Neuronal stem cell (in vitro differentiated cells): ENCODE measurements around the gene ARHGEF37.

ENCODE experiments used
- DNase-seq: peaks from one replicate; pipeline ENCODE4 v3.0.0-alpha.2; 2013; ENCODE audit warnings: low spot score
- H2AFZ ChIP-seq: one replicate; pipeline ENCODE4 v1.6.1; 2013; ENCODE audit warnings: mild to moderate bottlenecking, low read length, inconsistent platforms
- H2AK5ac ChIP-seq: 2 replicates; pipeline ENCODE4 v1.6.1; 2013; ENCODE audit warnings: low read depth, mild to moderate bottlenecking, inconsistent platforms, low read length, moderate library complexity, mixed read lengths
- H2BK120ac ChIP-seq: 2 replicates; pipeline ENCODE4 v1.6.1; 2013; ENCODE audit warnings: low read depth, mild to moderate bottlenecking, inconsistent platforms, low read length, moderate library complexity, mixed read lengths
- H2BK12ac ChIP-seq: one replicate; pipeline ENCODE4 v1.6.1; 2013; ENCODE audit warnings: low read length, inconsistent platforms
- H2BK15ac ChIP-seq: 2 replicates; pipeline ENCODE4 v1.6.1; 2013; ENCODE audit warnings: mild to moderate bottlenecking, low read length, inconsistent platforms, mixed read lengths
- H2BK5ac ChIP-seq: one replicate; pipeline ENCODE4 v1.6.1; 2013; ENCODE audit warnings: inconsistent platforms, mild to moderate bottlenecking, low read length, moderate library complexity
- H3K14ac ChIP-seq: one replicate; pipeline ENCODE4 v1.6.1; 2013; ENCODE audit warnings: low read length, inconsistent platforms
- H3K18ac ChIP-seq: 2 replicates; pipeline ENCODE4 v1.6.1; 2013; ENCODE audit warnings: low read length, inconsistent platforms
- H3K23ac ChIP-seq: 2 replicates; pipeline ENCODE4 v1.6.1; 2013; ENCODE audit warnings: low read depth, mild to moderate bottlenecking, mixed read lengths, low read length, inconsistent platforms; ENCODE audit not compliant: poor library complexity
- H3K27ac ChIP-seq: replicated peaks from 3 replicates; pipeline ENCODE4 v1.5.1; 2013; ENCODE audit warnings: low read length, inconsistent platforms
- H3K27me3 ChIP-seq, 3 experiments: 2 replicates each; pipeline ENCODE4 v1.6.1; 2013; ENCODE audit warnings: low read length in 3 of 3, mild to moderate bottlenecking in 2 of 3, inconsistent platforms in 1 of 3, low read depth in 1 of 3, mixed read lengths in 1 of 3, moderate library complexity in 1 of 3; ENCODE audit not compliant: control insufficient read depth in 3 of 3, insufficient read depth in 3 of 3
- H3K36me3 ChIP-seq, 2 donors: replicated peaks in 1 of 2; 2 replicates each; pipeline ENCODE4 v1.6.1; 2013; ENCODE audit warnings: low read length in 2 of 2; ENCODE audit not compliant: control insufficient read depth in 2 of 2, insufficient read depth in 2 of 2
- H3K4ac ChIP-seq: 2 replicates; pipeline ENCODE4 v1.6.1; 2013; ENCODE audit warnings: inconsistent platforms, mild to moderate bottlenecking, low read length, moderate library complexity
- H3K4me1 ChIP-seq, 2 donors: 1 replicate in 1 of 2; 2 replicates in 1 of 2; pipeline ENCODE4 v1.6.1; 2013; ENCODE audit warnings: low read length in 2 of 2, low read depth in 1 of 2; ENCODE audit not compliant: control insufficient read depth in 2 of 2, insufficient read depth in 1 of 2
- H3K4me2 ChIP-seq: one replicate; pipeline ENCODE4 v1.6.1; 2013; ENCODE audit warnings: mild to moderate bottlenecking, low read length, inconsistent platforms; ENCODE audit not compliant: insufficient read depth, poor library complexity, severe bottlenecking
- H3K4me3 ChIP-seq, 2 donors: 2 replicates each; pipeline ENCODE4 v1.5.1; 2013; ENCODE audit warnings: low read length in 2 of 2, mild to moderate bottlenecking in 2 of 2, inconsistent platforms in 1 of 2, moderate library complexity in 1 of 2
- H3K79me1 ChIP-seq: one replicate; pipeline ENCODE4 v1.6.1; 2013; ENCODE audit warnings: low read depth, mild to moderate bottlenecking, inconsistent platforms, low read length, moderate library complexity
- H3K9ac ChIP-seq: one replicate; pipeline ENCODE4 v1.6.1; 2013; ENCODE audit warnings: mild to moderate bottlenecking, low read depth, low read length, inconsistent platforms; ENCODE audit not compliant: poor library complexity
- H3K9me3 ChIP-seq, 2 donors: replicated peaks in 1 of 2; 2 replicates each; pipeline versions ENCODE3 to v1.6.1; 2013; ENCODE audit warnings: low read length in 2 of 2, mild to moderate bottlenecking in 2 of 2, inconsistent platforms in 1 of 2, low read depth in 1 of 2, mixed read lengths in 1 of 2, moderate library complexity in 1 of 2; ENCODE audit not compliant: control insufficient read depth in 2 of 2, insufficient read depth in 1 of 2
- H4K8ac ChIP-seq: one replicate; pipeline ENCODE4 v1.6.1; 2013; ENCODE audit warnings: low read depth, mild to moderate bottlenecking, inconsistent platforms, low read length, moderate library complexity
- H4K91ac ChIP-seq: one replicate; pipeline ENCODE4 v1.6.1; 2013; ENCODE audit warnings: low read length, low read depth, mild to moderate bottlenecking, inconsistent platforms; ENCODE audit not compliant: poor library complexity
- WGBS, 2 donors: extraction: QIAGEN DNeasy Blood & Tissue Kit; methylation state at CpG; one replicate each; pipeline ENCODE4 v1.1.7; 2013; ENCODE audit warnings: missing lambda C conversion rate in 2 of 2, mixed read lengths in 1 of 2; ENCODE audit not compliant: insufficient read length in 2 of 2, insufficient replicate concordance in 1 of 2; ENCODE audit errors: extremely low coverage in 2 of 2; 5-methylcytosine and 5-hydroxymethylcytosine counted together

ARHGEF37 gene

DNA sequence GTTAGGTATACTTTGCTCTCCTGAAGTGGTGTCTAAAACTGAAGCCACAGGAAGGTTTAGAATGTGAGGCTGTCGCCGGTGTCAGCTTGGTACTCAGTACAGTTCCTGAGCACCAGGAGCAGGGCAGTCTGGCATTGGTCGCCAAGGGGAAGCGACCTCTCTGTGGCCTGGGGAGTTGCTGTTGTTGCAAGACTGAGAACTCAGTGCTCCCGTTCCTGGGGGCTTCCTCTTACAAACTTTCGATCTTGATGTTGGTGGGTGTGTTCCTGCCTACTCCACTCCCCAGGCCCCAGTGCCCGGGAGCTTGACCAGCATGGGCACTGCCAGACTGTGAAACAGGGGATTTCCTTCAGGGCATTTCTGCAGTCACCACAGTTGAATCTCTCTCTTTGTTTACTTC, 96.4 kb downstream of the ARHGEF37 start:
- Histone ChIP-seq H3K23ac (no peak overlapping the region), H3K9me3 (no peaks in the 10 kb centered on the region), H3K18ac (no peak overlapping the region), H3K4me2 (no peak overlapping the region), H4K8ac (no peak overlapping the region), H2BK120ac (no peak overlapping the region), H3K27ac (no peak overlapping the region), H3K9ac (no peak overlapping the region), H2BK15ac (no peak overlapping the region), H3K79me1 (no peaks in the 10 kb centered on the region), H2AK5ac (no peak overlapping the region), H4K91ac (no peak overlapping the region), H3K36me3 (no peaks in the 10 kb centered on the region), H3K27me3 (peaks cover 0 to 5% (median 0%) of the 10 kb centered on the region in 3 experiments), H3K4me3 (no peak overlapping the region), H2BK12ac (no peak overlapping the region), H3K14ac (no peak overlapping the region), H3K4ac (no peak overlapping the region), H2BK5ac (no peak overlapping the region), H2AFZ (no peak overlapping the region), H3K4me1 (no peaks in the 10 kb centered on the region)
- WGBS, 2 donors: no CpG with 5 or more reads among the region's 7 CpGs
- DNase-seq: no peak

DNA sequence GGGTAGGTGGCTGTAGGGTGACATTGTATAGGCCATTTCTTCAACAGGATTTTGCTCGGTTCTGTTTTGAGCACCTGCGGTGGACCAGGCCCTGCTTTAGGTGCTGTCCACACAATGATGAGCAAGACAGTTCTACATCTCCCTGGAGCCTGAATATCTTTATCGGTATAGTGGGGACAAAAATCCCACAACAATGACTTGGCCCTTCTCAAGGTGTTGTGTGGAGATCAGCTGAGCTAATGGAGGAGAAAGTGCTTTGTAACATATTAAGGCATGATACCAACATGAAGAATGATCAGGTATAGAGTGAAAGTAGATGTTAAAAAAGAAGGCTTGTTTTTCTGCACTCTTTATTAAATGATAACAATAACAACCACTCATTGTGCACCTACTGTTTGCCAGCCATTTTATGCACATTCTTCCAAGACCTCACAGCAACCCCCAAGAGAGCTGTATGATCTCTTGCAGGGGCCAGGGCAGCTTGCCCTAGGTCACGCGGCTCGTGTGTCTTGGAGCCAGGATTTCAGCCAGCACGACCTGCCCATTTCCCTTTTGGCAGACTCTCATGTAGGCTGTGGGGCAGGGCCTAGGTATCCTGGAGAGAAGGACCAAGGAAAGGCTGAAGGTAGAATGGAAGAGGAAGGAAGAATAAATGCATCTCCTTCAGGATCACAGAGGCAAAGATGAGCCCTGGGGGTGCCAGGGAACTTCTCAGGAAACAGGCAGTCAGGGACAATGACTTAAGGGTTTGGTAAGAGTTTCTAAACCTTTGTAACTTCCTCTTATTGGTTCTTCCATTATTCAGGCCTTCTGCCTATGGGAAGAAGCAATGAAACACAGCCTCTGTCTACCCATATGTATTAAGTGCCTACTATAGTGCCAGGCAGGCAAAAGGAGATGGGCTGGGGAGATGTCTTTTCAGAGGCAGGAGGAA, 98.8 kb downstream of the ARHGEF37 start:
- Histone ChIP-seq H3K23ac (no peak overlapping the region), H3K4me1 (no peaks in the 10 kb centered on the region), H3K36me3 (no peaks in the 10 kb centered on the region), H3K27me3 (peaks cover 0 to 5% (median 0%) of the 10 kb centered on the region in 3 experiments), H2BK12ac (no peak overlapping the region), H3K27ac (no peak overlapping the region), H2BK120ac (no peak overlapping the region), H4K8ac (no peak overlapping the region), H3K4me3 (no peak overlapping the region), H2BK15ac (no peak overlapping the region), H3K18ac (no peak overlapping the region), H2AK5ac (no peak overlapping the region), H4K91ac (no peak overlapping the region), H3K4ac (no peak overlapping the region), H3K9ac (no peak overlapping the region), H3K9me3 (no peaks in the 10 kb centered on the region), H2AFZ (no peak overlapping the region), H3K14ac (no peak overlapping the region), H3K4me2 (no peak overlapping the region), H3K79me1 (no peaks in the 10 kb centered on the region), H2BK5ac (no peak overlapping the region)
- DNase-seq: no peak
- WGBS, 2 donors: no CpG with 5 or more reads among the region's 7 CpGs

DNA sequence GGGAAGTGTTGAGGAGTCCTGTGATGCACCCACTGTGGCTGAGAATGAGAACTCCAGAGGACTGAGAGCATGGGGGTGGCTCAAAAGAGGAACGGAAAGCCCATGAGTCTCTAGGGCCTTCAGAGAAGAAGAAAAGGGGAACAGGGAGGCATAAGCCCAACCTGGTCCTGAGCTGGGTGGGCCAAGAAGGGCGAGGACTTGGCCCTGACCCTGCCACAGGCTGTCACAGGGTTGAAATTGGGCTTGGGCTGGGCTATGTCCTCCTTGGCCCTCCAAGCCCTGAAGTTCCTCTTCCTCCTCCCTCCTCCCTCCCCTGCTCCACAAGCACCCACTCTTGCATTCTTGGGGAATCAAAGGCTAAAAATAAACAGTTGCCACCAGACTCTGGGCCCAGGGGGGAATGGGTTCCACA, 99.5 kb downstream of the ARHGEF37 start:
- no peak overlapping the region for H2BK15ac ChIP-seq
- no peak overlapping the region for H3K23ac ChIP-seq
- H3K79me1 ChIP-seq: no peaks in the 10 kb centered on the region
- no peak overlapping the region for H2BK120ac ChIP-seq
- H4K8ac ChIP-seq: no peak overlapping the region
- H3K18ac ChIP-seq: no peak overlapping the region
- no CpG with 5 or more reads among the region's 2 CpGs for WGBS, 2 donors
- no peak overlapping the region for H3K14ac ChIP-seq
- no peaks in the 10 kb centered on the region for H3K36me3 ChIP-seq
- H3K4me2 ChIP-seq: no peak overlapping the region
- H3K4me3 ChIP-seq: no peak overlapping the region
- H3K27ac ChIP-seq: no peak overlapping the region
- H3K9ac ChIP-seq: no peak overlapping the region
- H2BK5ac ChIP-seq: no peak overlapping the region
- H3K4me1 ChIP-seq: no peaks in the 10 kb centered on the region
- H3K4ac ChIP-seq: no peak overlapping the region
- no peak overlapping the region for H2AFZ ChIP-seq
- H3K9me3 ChIP-seq: no peaks in the 10 kb centered on the region
- no peak overlapping the region for H2AK5ac ChIP-seq
- no peak overlapping the region for H4K91ac ChIP-seq
- no peak for DNase-seq
- H3K27me3 ChIP-seq: peaks cover 0 to 5% (median 0%) of the 10 kb centered on the region in 3 experiments
- H2BK12ac ChIP-seq: no peak overlapping the region

DNA sequence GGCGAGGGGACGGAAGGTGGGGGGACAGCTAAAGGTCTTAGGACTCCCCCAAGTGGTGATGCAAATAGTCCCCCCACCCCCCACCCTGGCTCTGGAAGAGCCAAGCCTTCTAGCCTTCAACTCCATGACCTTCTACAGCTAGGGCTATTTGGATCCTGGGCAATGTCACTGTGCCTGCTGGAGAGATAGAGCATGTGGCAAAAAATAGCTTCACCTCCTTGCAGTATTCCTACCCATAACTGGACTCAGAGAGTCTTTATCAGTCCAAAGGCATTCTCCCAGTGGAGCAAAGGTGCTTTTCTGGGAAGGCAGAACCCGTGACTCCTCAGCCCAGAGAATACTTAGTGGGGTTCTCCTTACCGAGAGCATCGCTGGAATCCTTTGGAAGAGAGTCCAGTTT, 100.0 kb downstream of the ARHGEF37 start:
- Histone ChIP-seq H3K23ac (no peak overlapping the region), H3K4me2 (no peak overlapping the region), H3K36me3 (no peaks in the 10 kb centered on the region), H3K4ac (no peak overlapping the region), H2AK5ac (no peak overlapping the region), H3K79me1 (no peaks in the 10 kb centered on the region), H4K8ac (no peak overlapping the region), H2BK120ac (no peak overlapping the region), H2AFZ (no peak overlapping the region), H3K27me3 (peaks cover 0 to 5% (median 0%) of the 10 kb centered on the region in 3 experiments), H3K18ac (no peak overlapping the region), H4K91ac (no peak overlapping the region), H2BK5ac (no peak overlapping the region), H3K4me3 (no peak overlapping the region), H2BK12ac (no peak overlapping the region), H3K9ac (no peak overlapping the region), H3K27ac (no peak overlapping the region), H3K14ac (no peak overlapping the region), H3K4me1 (no peaks in the 10 kb centered on the region), H2BK15ac (no peak overlapping the region), H3K9me3 (no peaks in the 10 kb centered on the region)
- no peak for DNase-seq
- WGBS, 2 donors: no CpG with 5 or more reads among the region's 5 CpGs
